ENCODE results near the gene MCCC2. TPM values are rescaled to one million over a fixed set of nuclear protein-coding genes. Genes with fewer than 3 reads are reported as not detected.

Gene MCCC2
- total and polyA plus RNA-seq, 2 experiments from 2014 or later, result 31.9 to 59.1 TPM

DNA sequence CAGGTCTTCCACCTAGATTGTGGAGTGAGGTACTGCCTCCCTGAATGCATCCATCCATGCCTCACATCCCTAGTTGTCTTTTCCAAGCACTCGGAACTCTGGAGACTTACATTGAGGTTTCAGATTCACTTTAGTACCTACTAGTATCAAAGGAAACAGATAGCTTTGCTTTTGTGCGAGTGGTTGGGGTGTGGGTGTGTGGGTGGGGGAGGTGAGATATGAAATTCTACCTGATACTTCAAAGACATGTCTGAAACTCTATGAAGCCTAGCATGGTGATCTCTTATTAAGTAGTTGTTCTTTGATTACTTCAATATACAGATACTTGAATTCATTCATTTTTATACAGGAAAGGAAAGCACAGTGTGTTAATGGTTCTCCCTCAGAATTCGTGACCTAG lies 64.4 kb downstream of the MCCC2 start (continued):
- TF ChIP-seq ZNF462 (CRISPR knock-in tag; IDR thresholded peaks at IDR 0.05) (no peak), EZH2 (IDR thresholded peaks at IDR 0.05; ENCODE audit: low read depth, unreplicated experiment) (no peak), ETS1 (IDR thresholded peaks at IDR 0.05) (no peak), CTCF (conservative IDR thresholded peaks at IDR 0.05; ENCODE audit: low read depth in 2 of 2) (no peak), STAT1 (IDR thresholded peaks at IDR 0.05; ENCODE audit: unreplicated experiment) (no peak), CREB1 (CRISPR knock-in tag; IDR thresholded peaks at IDR 0.05; ENCODE audit: low read depth) (no peak)

DNA sequence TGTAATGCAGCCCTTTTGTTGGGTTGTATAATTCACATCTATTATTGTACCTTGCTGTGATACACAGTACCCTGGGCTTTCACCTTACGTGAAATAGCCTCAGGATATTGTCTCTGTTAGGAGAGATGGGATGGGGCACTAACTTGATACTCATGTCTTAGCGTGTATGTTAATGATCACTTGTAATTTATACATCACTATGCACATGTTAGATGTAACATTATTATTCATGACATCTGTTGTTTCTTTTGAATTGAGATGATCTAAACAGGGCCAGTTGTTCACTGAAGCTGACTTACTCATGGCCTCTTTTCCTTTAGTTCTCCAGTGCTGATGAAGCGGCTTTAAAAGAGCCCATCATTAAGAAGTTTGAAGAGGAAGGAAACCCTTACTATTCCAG lies 65.2 kb downstream of the MCCC2 start:
- H3K9me2 ChIP-seq (ENCODE audit: insufficient read depth), result no peaks in the 10 kb centered on the region
- Mint-ChIP-seq H3K36me3 (ENCODE audit: low read depth) (peaks cover 70% of the 10 kb centered on the region), H3K27me3 (ENCODE audit: insufficient read depth, low read depth, poor library complexity) (peaks cover 3% of the 10 kb centered on the region), H3K9me3 (no peaks in the 10 kb centered on the region), H3K4me1 (peaks cover 8% of the 10 kb centered on the region), H3K27ac (no peak overlapping the region), H3K4me3 (no peak overlapping the region)
- no peaks in the 10 kb centered on the region for H3F3A ChIP-seq (replicated peaks; ENCODE audit: low read depth)
- H3K27ac ChIP-seq (ENCODE audit: low read depth), result no peak overlapping the region
- H3K27me3 ChIP-seq (ENCODE audit: insufficient read depth), result no peaks in the 10 kb centered on the region
- no peaks in the 10 kb centered on the region for H3K79me2 ChIP-seq (replicated peaks; ENCODE audit: insufficient read depth)
- DNase-seq (ENCODE audit: low spot score) (no peak), ATAC-seq (no peak)
- TF ChIP-seq STAT1 (IDR thresholded peaks at IDR 0.05; ENCODE audit: unreplicated experiment) (no peak), CREB1 (CRISPR knock-in tag; IDR thresholded peaks at IDR 0.05; ENCODE audit: low read depth) (no peak), REST (IDR thresholded peaks at IDR 0.05; ENCODE audit: unreplicated experiment) (no peak)
- no peak overlapping the region for H3K4me2 ChIP-seq
- H3K4me1 ChIP-seq (ENCODE audit: insufficient read depth), result 0 out of 2 replicates have a peak, but pooled peaks cover 3% of the 10 kb centered on the region
- H4K20me1 ChIP-seq (replicated peaks; ENCODE audit: insufficient read depth), result no peaks in the 10 kb centered on the region; the same call in 1 of the 2 replicates
- H2AFZ ChIP-seq, result no peak overlapping the region
- H3K4me3 ChIP-seq, result no peak overlapping the region
- H3K36me3 ChIP-seq (ENCODE audit: insufficient read depth), result peaks cover 26% of the 10 kb centered on the region; the same call in 1 of the 2 replicates

Measured in GM23338 (cell line).